Fibroblast of pulmonary artery (primary cell): Measurements from ENCODE around the gene TFAP2E.

Experiments
- DNase-seq: peaks from one replicate; pipeline ENCODE4 v3.0.0-alpha.2; 2010; ENCODE audit warnings: low read depth
- H3K4me3 ChIP-seq: replicated peaks from 2 replicates; pipeline ENCODE4 v1.5.1; 2011; ENCODE audit warnings: low read depth, mild to moderate bottlenecking, control low read depth, low read length, moderate library complexity
- CTCF ChIP-seq: IDR thresholded peaks from 2 replicates; pipeline ENCODE4 v1.5.1; 2011; ENCODE audit warnings: mild to moderate bottlenecking, control low read depth, low read length, inconsistent platforms; ENCODE audit errors: missing control alignments

TFAP2E gene

GRCh38 chr1:35633547-35633946 lies 60.4 kb downstream of the TFAP2E start:
- TF ChIP-seq CTCF = no peak
- H3K4me3 ChIP-seq = no peak overlapping the region
- no peak for DNase-seq

- DNase-seq = peak; percentile 45
- no peak for TF ChIP-seq CTCF
- H3K4me3 ChIP-seq = peak overlapping the region; percentile 56
Observed at GRCh38 chr1:35637401-35637809, 64.3 kb downstream of the TFAP2E start.

GRCh38 chr1:35640380-35641232 lies 67.5 kb downstream of the TFAP2E start:
- no peak for TF ChIP-seq CTCF
- DNase-seq = no peak

GRCh38 chr1:35641233-35641866 lies 68.2 kb downstream of the TFAP2E start, which contains the start of gene PSMB2:
Gene PSMB2, minus strand, starts transcription at chr1:35641526. Its CDS starts 94 bp downstream, at chr1:35641432.
- DNase-seq = peak; percentile 97
- H3K4me3 ChIP-seq = peak within 1 kb of the TSS; percentile 99
- no peak for TF ChIP-seq CTCF

More at GRCh38 chr1:35640380-35641232, 67.5 kb downstream of the TFAP2E start:
- H3K4me3 ChIP-seq = peak overlapping the region; percentile 99

- DNase-seq = no peak
- peak overlapping the region; percentile 99 for H3K4me3 ChIP-seq
- no peak for TF ChIP-seq CTCF
Observed at GRCh38 chr1:35642471-35642955, 69.4 kb downstream of the TFAP2E start.

GRCh38 chr1:35644204-35644603 lies 71.1 kb downstream of the TFAP2E start:
- DNase-seq = no peak
- TF ChIP-seq CTCF = no peak
- H3K4me3 ChIP-seq = no peak overlapping the region
